Activated B cell treated with CpG ODN at 0.5 μM for 24 hours (primary cell): ENCODE measurements around the gene DYNLT1. TPM values are rescaled to one million over a fixed set of nuclear protein-coding genes. Genes with fewer than 3 reads are reported as not detected.
"Not testable (repeated sequence)": the region's sequence is repeated elsewhere in the genome, so short reads cannot be mapped to it uniquely, and the experiment has no call there.

Experiments
- ATAC-seq: fragments of 200-7000 bp; cut with Tn5 transposase; one replicate; pipeline ENCODE4 v1.10.0; 2021; ENCODE audit warnings: low read depth, mild to moderate bottlenecking, moderate library complexity
- CTCF ChIA-PET: fragments of 350-600 bp; sonication (Branson Sonifier 250); formaldehyde crosslinking; loops from one replicate; lab custom pipeline; 2021; ENCODE audit warnings: antibody characterized with exemption; lab: Charles Lee
- POLR2A ChIA-PET: fragments of 350-600 bp; sonication (Branson Sonifier 250); formaldehyde crosslinking; loops from one replicate; lab custom pipeline; 2021; ENCODE audit warnings: antibody characterized with exemption; lab: Charles Lee
- DNase-seq: peaks from one replicate; pipeline ENCODE4 v3.0.0; 2022
- H3K27ac Mint-ChIP-seq: one replicate; pipeline ENCODE4 v1.8.0; 2020; ENCODE audit warnings: mixed read lengths
- H3K27me3 Mint-ChIP-seq: one replicate; pipeline ENCODE4 v1.8.0; 2021; ENCODE audit warnings: mixed read lengths
- H3K36me3 Mint-ChIP-seq: one replicate; pipeline ENCODE4 v1.8.0; 2021; ENCODE audit warnings: low read depth, mixed read lengths
- H3K4me1 Mint-ChIP-seq: one replicate; pipeline ENCODE4 v1.8.0; 2021; ENCODE audit warnings: mixed read lengths
- H3K4me3 Mint-ChIP-seq: one replicate; pipeline ENCODE4 v1.8.0; 2020; ENCODE audit warnings: mild to moderate bottlenecking, mixed read lengths
- H3K9me3 Mint-ChIP-seq: one replicate; pipeline ENCODE4 v1.8.0; 2020; ENCODE audit warnings: mixed read lengths
- intact Hi-C: fragments of 100-400 bp; cut with micrococcal nuclease; formaldehyde crosslinking; loops from one replicate; pipeline ENCODE4 v1.15.1; 2024
- total RNA-seq: library from RNA; stranded (reverse); gene quantifications from 2 replicates; pipeline ENCODE4 v1.2.3, GENCODE V29; 2022
- TF ChIP-seq, protein P1 (sequence below): fragments of 200-600 bp; IDR thresholded peaks from one replicate; pipeline ENCODE4 v1.8.0; 2022; ENCODE audit warnings: antibody characterized with exemption, mild to moderate bottlenecking

The DYNLT1 gene
- total RNA-seq, 1 donor from 2014 or later, result 43.9 TPM

- H3K27ac Mint-ChIP-seq, result no peak overlapping the region
- POLR2A ChIA-PET, result no interaction called here
- no peak overlapping the region for H3K4me3 Mint-ChIP-seq
- TF ChIP-seq, protein P1, sequence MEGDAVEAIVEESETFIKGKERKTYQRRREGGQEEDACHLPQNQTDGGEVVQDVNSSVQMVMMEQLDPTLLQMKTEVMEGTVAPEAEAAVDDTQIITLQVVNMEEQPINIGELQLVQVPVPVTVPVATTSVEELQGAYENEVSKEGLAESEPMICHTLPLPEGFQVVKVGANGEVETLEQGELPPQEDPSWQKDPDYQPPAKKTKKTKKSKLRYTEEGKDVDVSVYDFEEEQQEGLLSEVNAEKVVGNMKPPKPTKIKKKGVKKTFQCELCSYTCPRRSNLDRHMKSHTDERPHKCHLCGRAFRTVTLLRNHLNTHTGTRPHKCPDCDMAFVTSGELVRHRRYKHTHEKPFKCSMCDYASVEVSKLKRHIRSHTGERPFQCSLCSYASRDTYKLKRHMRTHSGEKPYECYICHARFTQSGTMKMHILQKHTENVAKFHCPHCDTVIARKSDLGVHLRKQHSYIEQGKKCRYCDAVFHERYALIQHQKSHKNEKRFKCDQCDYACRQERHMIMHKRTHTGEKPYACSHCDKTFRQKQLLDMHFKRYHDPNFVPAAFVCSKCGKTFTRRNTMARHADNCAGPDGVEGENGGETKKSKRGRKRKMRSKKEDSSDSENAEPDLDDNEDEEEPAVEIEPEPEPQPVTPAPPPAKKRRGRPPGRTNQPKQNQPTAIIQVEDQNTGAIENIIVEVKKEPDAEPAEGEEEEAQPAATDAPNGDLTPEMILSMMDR, result no peak
- H3K36me3 Mint-ChIP-seq, result no peaks in the 10 kb centered on the region
- H3K27me3 Mint-ChIP-seq, result no peaks in the 10 kb centered on the region
- no peaks in the 10 kb centered on the region for H3K4me1 Mint-ChIP-seq
- intact Hi-C loops, result no loop called here
- no peak for ATAC-seq
- H3K9me3 Mint-ChIP-seq, result no peaks in the 10 kb centered on the region
- no peak for DNase-seq
- CTCF ChIA-PET, result no interaction called here
Observed at GRCh38 chr6:158674342-158675131, 30.0 kb upstream of the DYNLT1 start.

GRCh38 chr6:158672726-158673125, 28.2 kb upstream of the DYNLT1 start:
- Mint-ChIP-seq H3K9me3 (no peaks in the 10 kb centered on the region), H3K27me3 (no peaks in the 10 kb centered on the region), H3K4me3 (no peak overlapping the region), H3K4me1 (peaks cover 2% of the 10 kb centered on the region), H3K27ac (no peak overlapping the region), H3K36me3 (no peaks in the 10 kb centered on the region)
- CTCF ChIA-PET, result no interaction called here
- TF ChIP-seq, protein P1, result no peak
- DNase-seq, result no peak
- intact Hi-C loops, result no loop called here
- POLR2A ChIA-PET, result interaction anchor here (0.7 kb wide), 1 partner anchor 1485 kb away, joined by 5 read pairs; no protein-coding TSS in a partner anchor
- no peak for ATAC-seq

DNA sequence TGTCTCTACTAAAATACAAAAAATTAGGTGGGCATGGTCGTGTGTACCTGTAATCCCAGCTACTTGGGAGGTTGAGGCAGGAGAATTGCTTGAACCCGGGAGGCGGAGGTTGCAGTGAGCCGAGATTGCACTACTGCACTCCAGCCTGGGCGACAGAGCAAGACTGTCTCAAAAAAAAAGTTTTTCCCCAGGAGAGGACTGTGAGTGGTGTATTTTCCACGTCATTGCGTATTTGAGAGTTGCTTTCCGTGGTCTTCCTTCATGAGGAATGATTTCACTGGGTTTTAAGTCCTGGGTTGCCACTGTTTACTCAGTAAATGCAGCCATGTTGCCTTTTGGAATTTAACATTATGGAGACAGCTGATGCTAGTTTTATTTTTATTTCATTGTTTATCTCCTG, 27.6 kb upstream of the DYNLT1 start:
- DNase-seq, H3K27ac Mint-ChIP-seq, H3K4me3 Mint-ChIP-seq, H3K36me3 Mint-ChIP-seq, CTCF ChIA-PET, H3K27me3 Mint-ChIP-seq, H3K9me3 Mint-ChIP-seq, ATAC-seq, intact Hi-C loops, H3K4me1 Mint-ChIP-seq: not testable (repeated sequence)
- POLR2A ChIA-PET, result interaction anchor here (0.6 kb wide), 1 partner anchor 1106 kb away, joined by 7 read pairs; no protein-coding TSS in a partner anchor

DNA sequence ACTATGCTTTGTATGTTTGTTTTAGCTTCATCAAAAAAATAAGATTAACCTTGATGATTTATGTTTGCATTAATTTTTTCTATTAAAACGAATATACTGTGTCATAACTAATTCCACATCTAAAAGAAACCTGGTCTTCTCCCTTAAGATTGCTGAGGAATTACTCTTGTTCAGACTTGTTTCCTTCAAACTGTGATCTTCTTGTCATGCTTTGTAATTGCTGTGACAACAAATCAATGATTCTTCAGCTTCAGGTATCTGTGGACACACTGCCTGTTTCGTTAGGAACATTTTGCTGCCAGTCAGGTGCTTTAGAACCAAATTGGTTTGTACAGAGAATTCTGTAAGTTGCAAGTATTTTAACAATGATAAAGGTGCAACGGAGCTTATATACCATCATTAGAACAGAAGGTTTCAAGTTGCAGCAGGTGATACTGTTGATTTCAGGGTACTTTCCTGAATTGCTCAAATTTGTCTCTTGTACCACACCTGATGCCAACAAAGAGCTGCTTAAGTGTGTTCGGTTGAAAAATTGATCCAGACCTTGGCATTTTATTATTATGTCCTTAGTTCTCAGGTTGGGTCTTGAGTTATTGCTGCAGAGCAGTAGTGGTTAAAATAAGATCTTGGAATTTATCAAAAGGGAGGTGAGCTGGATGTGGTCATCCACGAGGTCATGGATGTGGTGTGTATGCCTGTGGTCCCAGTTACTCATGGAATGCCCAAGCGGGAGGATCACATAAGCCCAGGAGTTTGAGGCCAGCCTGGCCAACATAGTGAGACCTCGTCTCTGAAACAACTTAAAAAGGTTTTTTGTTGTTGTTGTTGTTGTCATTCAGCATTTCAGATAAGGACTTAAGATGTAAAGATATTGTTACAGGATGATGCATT, 24.8 kb upstream of the DYNLT1 start:
- Mint-ChIP-seq H3K9me3 (no peaks in the 10 kb centered on the region), H3K27me3 (no peaks in the 10 kb centered on the region), H3K4me1 (peaks cover 14% of the 10 kb centered on the region), H3K36me3 (no peaks in the 10 kb centered on the region), H3K4me3 (no peak overlapping the region), H3K27ac (no peak overlapping the region)
- no peak for ATAC-seq
- intact Hi-C loops, result no loop called here
- ChIA-PET POLR2A (no interaction called here), CTCF (no interaction called here)
- DNase-seq, result no peak
- TF ChIP-seq, protein P1, result no peak

DNA sequence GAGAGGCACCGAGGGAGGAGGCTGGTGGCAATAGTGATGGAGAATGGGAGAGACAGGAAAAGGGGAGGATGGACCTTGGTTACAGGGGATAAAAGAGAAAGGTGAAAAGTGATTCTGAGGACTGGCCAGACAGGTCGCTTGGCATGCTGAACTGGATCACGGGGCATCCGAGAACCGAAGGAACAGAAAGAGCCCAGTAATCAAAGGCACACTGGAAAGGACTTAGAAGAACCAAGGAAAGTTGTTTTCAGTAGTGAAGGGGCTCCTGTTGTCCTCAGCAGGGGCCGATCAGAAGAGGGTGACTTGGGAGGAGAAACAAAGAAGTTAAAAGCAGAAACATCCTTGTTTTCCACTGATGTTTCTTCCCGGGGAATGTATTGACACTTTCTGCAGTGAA, 24.2 kb upstream of the DYNLT1 start:
- no peaks in the 10 kb centered on the region for H3K9me3 Mint-ChIP-seq
- ChIA-PET POLR2A (no interaction called here), CTCF (no interaction called here)
- ATAC-seq (no peak), DNase-seq (no peak)
- no peak overlapping the region for H3K4me3 Mint-ChIP-seq
- intact Hi-C loops, result no loop called here
- H3K4me1 Mint-ChIP-seq, result peaks cover 14% of the 10 kb centered on the region
- no peaks in the 10 kb centered on the region for H3K36me3 Mint-ChIP-seq
- no peak overlapping the region for H3K27ac Mint-ChIP-seq
- H3K27me3 Mint-ChIP-seq, result no peaks in the 10 kb centered on the region
- TF ChIP-seq, protein P1, result no peak
